GM12878 (cell line): ENCODE data around the gene STX16. TPM values are rescaled to one million over a fixed set of nuclear protein-coding genes. Genes with fewer than 3 reads are reported as not detected.

Experiments used
- ATAC-seq: fragments of 200-7000 bp; cut with Tn5 transposase; 3 replicates; pipeline ENCODE4 v1.9.1; 2020; ENCODE audit warnings: mild to moderate bottlenecking, moderate library complexity
- BruUV-seq: library from RNA; stranded (reverse); fragments of 400-500 nt; replicated peaks from 2 replicates; lab custom pipeline; 2021; lab: Mats Ljungman, UMichigan
- CTCF ChIA-PET: fragments of 300-600 bp; sonication (Branson Sonifier 250); formaldehyde crosslinking; extraction: SDS; loops from one replicate; lab custom pipeline; 2021; ENCODE audit warnings: inconsistent platforms; lab: Yijun Ruan, JAX
- POLR2A ChIA-PET: fragments of 350-600 bp; formaldehyde crosslinking; extraction: SDS; loops from one replicate; lab custom pipeline; 2021; ENCODE audit warnings: inconsistent platforms; lab: Charles Lee
- RAD21 ChIA-PET: fragments of 300-600 bp; sonication (Branson Sonifier 250); formaldehyde crosslinking; loops from one replicate; lab custom pipeline; 2023; ENCODE audit warnings: antibody characterized with exemption; ENCODE audit not compliant: unreplicated experiment; lab: Charles Lee
- SMC1A ChIA-PET: fragments of 300-600 bp; sonication (Branson Sonifier 250); formaldehyde crosslinking; loops from one replicate; lab custom pipeline; 2023; ENCODE audit not compliant: unreplicated experiment, uncharacterized antibody; lab: Charles Lee
- DNase-seq: peaks from one replicate; pipeline ENCODE4 v3.0.0-alpha.2; 2011; ENCODE audit warnings: low read depth, low spot score
- FAIRE-seq: peaks from 3 replicates; lab custom pipeline; 2011; peaks lifted over from hg19 to GRCh38; lab: Jason Lieb, UNC
- H2AFZ ChIP-seq: 2 replicates; pipeline ENCODE4 v1.6.0; 2011; ENCODE audit warnings: low read depth, low read length, control low read depth; ENCODE audit not compliant: control insufficient read depth
- H3K27ac ChIP-seq: 2 replicates; pipeline ENCODE4 v1.5.1; 2011; ENCODE audit warnings: control low read depth; ENCODE audit not compliant: control insufficient read depth, insufficient read depth
- H3K27me3 ChIP-seq, 2 experiments: replicated peaks in 1 of 2; 2 replicates each; pipeline versions ENCODE4 v1.6.0 to v1.6.1; 2011; ENCODE audit warnings: low read length in 1 of 2; ENCODE audit not compliant: control insufficient read depth in 2 of 2, insufficient read depth in 2 of 2
- H3K36me3 ChIP-seq, 2 experiments: 2 replicates each; pipeline ENCODE4 v1.5.1; 2011; ENCODE audit warnings: low read length in 1 of 2; ENCODE audit not compliant: control insufficient read depth in 2 of 2, insufficient read depth in 2 of 2
- H3K4me1 ChIP-seq: 2 replicates; pipeline ENCODE4 v1.6.1; 2011; ENCODE audit warnings: mild to moderate bottlenecking, low read length, moderate library complexity, mixed read lengths; ENCODE audit not compliant: control insufficient read depth, insufficient read depth
- H3K4me2 ChIP-seq: 2 replicates; pipeline ENCODE4 v1.6.0; 2011; ENCODE audit warnings: control low read depth; ENCODE audit not compliant: control insufficient read depth, insufficient read depth
- H3K4me3 ChIP-seq: fragments of 200-600 bp; sonication (generic); 2 replicates; pipeline ENCODE4 v1.5.1; 2016
- H3K79me2 ChIP-seq: 2 replicates; pipeline ENCODE4 v1.6.0; 2011; ENCODE audit warnings: low read length; ENCODE audit not compliant: control insufficient read depth, insufficient read depth
- H3K9ac ChIP-seq: 2 replicates; pipeline ENCODE4 v1.8.0; 2011; ENCODE audit warnings: low read length, control low read depth, mixed read lengths; ENCODE audit not compliant: control insufficient read depth, insufficient read depth
- H3K9me3 ChIP-seq: replicated peaks from 3 replicates; pipeline ENCODE4 v1.5.1; 2011; ENCODE audit warnings: mild to moderate bottlenecking, low read length; ENCODE audit not compliant: control insufficient read depth, insufficient read depth
- H4K20me1 ChIP-seq: 2 replicates; pipeline ENCODE4 v1.6.0; 2011; ENCODE audit not compliant: control insufficient read depth, insufficient read depth
- CBX3 ChIP-seq: fragments of 200-600 bp; sonication (generic); IDR thresholded peaks from 2 replicates; pipeline ENCODE4 v1.6.1; 2016; ENCODE audit warnings: low read depth, borderline replicate concordance
- CEBPB ChIP-seq, 2 experiments: fragments of 150-350 bp in 1 of 2; IDR thresholded peaks; 2 replicates each; pipeline ENCODE4 v1.6.1; 2012 to 2014; ENCODE audit warnings: low read depth in 2 of 2, low read length in 2 of 2, borderline replicate concordance in 1 of 2, inconsistent platforms in 1 of 2
- FOS ChIP-seq: IDR thresholded peaks from 3 replicates; pipeline ENCODE4 v1.6.1; 2011; ENCODE audit warnings: borderline replicate concordance; ENCODE audit not compliant: insufficient read length; ENCODE audit errors: extremely low read depth
- JUND ChIP-seq: IDR thresholded peaks from 2 replicates; pipeline ENCODE4 v1.6.1; 2012; ENCODE audit warnings: low read depth, mild to moderate bottlenecking, low read length, improper control_type of control experiment, moderate library complexity
- NR2C2 ChIP-seq: IDR thresholded peaks from 2 replicates; pipeline ENCODE4 v1.6.1; 2011; ENCODE audit warnings: borderline replicate concordance, low read depth; ENCODE audit not compliant: control insufficient read depth, insufficient read length
- POLR2AphosphoS5 ChIP-seq: IDR thresholded peaks from 2 replicates; pipeline ENCODE4 v1.6.1; 2011; ENCODE audit warnings: mild to moderate bottlenecking, low read length, inconsistent platforms
- SUPT20H ChIP-seq: IDR thresholded peaks from 2 replicates; pipeline ENCODE4 v1.6.1; 2011; ENCODE audit warnings: low read depth, mild to moderate bottlenecking, low read length, moderate library complexity, borderline replicate concordance; ENCODE audit not compliant: control insufficient read depth
- WGBS: methylation state at CpG from one replicate; pipeline ENCODE4 v1.1.6; 2016; ENCODE audit warnings: low lambda C conversion rate; ENCODE audit not compliant: insufficient replicate concordance, insufficient coverage; ENCODE audit errors: missing lambda C conversion rate; 5-methylcytosine and 5-hydroxymethylcytosine counted together
- in situ Hi-C: fragments of 300-500 bp; cut with MboI; formaldehyde crosslinking; loops from 9 replicates; pipeline ENCODE4 v1.14.3; 2018; ENCODE audit warnings: mixed read lengths
- intact Hi-C: fragments of 100-400 bp; cut with micrococcal nuclease; formaldehyde crosslinking; loops from one replicate; pipeline ENCODE4 v1.14.2; 2022; ENCODE audit not compliant: unreplicated experiment
- polyA plus RNA-seq, 11 experiments: library from polyadenylated mRNA; depleted of rRNA in 4 of 11; unstranded in 6 of 11; stranded (reverse) in 5 of 11; fragments of >200 nt; fragmentation: Nextera tagmentation in 4 of 11; fragmentation: Illumina TruSeq in 1 of 11; extraction: Ambion mirVana in 4 of 11; extraction: Trizol in 1 of 11; gene quantifications; 1 replicate in 1 of 11; 2 replicates in 10 of 11; pipeline versions ENCODE4 v1.2.1 to v1.2.3, GENCODE V29; 2011 to 2016; ENCODE audit warnings: inconsistent platforms in 2 of 11, missing spikeins in 2 of 11, low read depth in 1 of 11
- total RNA-seq, 4 experiments: library from RNA; depleted of rRNA in 3 of 4; stranded (reverse); fragments of >200 nt in 3 of 4; fragmentation: Illumina TruSeq in 1 of 4; extraction: Trizol in 1 of 4; gene quantifications; 2 replicates each; pipeline versions ENCODE4 v1.2.1 to v1.2.3, GENCODE V29; 2013 to 2021

STX16 gene
- total and polyA plus RNA-seq, 10 of the 15 experiments (the other 5 are each of a cell fraction or from before 2014, with no cell fraction given), result 6.3 to 68.4 (median 35.8) TPM

DNA sequence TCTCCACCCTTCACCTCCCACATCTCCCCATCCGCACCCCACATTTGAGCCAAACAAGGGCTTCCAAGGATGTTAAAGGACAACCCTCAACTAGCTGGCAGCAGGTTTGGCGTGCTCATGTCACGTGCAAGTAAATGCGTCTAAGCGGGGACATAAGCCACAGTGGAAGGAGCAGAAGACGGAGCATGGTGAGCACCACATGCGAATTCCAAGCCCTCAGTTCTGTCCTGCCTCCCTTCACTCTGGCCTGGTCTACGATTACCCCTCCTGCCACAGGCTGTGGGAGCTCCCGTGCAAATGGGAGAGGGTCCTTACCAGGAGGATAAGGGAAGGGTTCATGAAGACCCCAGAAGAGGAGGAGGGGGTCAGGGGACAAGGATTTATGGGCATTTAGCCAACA, 44.9 kb upstream of the STX16 start:
- no peak for TF ChIP-seq FOS
- TF ChIP-seq CEBPB (IDR thresholded peaks at IDR 0.05; ENCODE audit: borderline replicate concordance in 1 of 2, low read depth in 2 of 2, low read length in 2 of 2), result no peak
- no peak for TF ChIP-seq POLR2AphosphoS5
- TF ChIP-seq CBX3, result no peak
- no peak for TF ChIP-seq NR2C2
- TF ChIP-seq SUPT20H, result no peak
- TF ChIP-seq JUND, result no peak
- Histone ChIP-seq H4K20me1 (no peaks in the 10 kb centered on the region), H3K9me3 (no peaks in the 10 kb centered on the region), H3K27me3 (peaks cover 0 to 4% of the 10 kb centered on the region in 2 experiments), H3K79me2 (no peaks in the 10 kb centered on the region), H3K27ac (no peak overlapping the region), H3K9ac (no peak overlapping the region), H3K36me3 (no peaks in the 10 kb centered on the region), H2AFZ (no peak overlapping the region), H3K4me1 (no peaks in the 10 kb centered on the region), H3K4me2 (no peak overlapping the region), H3K4me3 (no peak overlapping the region)
- intact Hi-C loops (no loop called here), in situ Hi-C loops (no loop called here)
- BruUV-seq, result no TSS peak
- ChIA-PET SMC1A (no interaction called here), POLR2A (no interaction called here), CTCF (no interaction called here), RAD21 (no interaction called here)
- ATAC-seq, result no peak
- DNase-seq, result no peak
- WGBS, result 52% methylated on average over 9 of the region's 9 CpGs
- FAIRE-seq, result no peak
